Measurements from ENCODE around the gene FRAS1. TPM values are rescaled to one million over a fixed set of nuclear protein-coding genes. Genes with fewer than 3 reads are reported as not detected.

FRAS1 gene
- total RNA-seq, 4 donors from 2014 or later: 3.1 to 11.4 (median 6.7) TPM

- DNase-seq: no peak
- no peak for TF ChIP-seq CTCF (IDR thresholded peaks at IDR 0.05)
- Histone ChIP-seq H3K4me3 (no peak overlapping the region), H3K27ac (peak overlapping the region in 3 of 4 donors; percentile 63 to 80 (median 68)), H3K4me1 (peaks cover 0 to 27% (median 0%) of the 10 kb centered on the region in 3 donors), H3K36me3 (peaks cover 0 to 6% (median 0%) of the 10 kb centered on the region in 3 donors), H3K27me3 (no peaks in the 10 kb centered on the region), H3K9me3 (no peaks in the 10 kb centered on the region)
- intact Hi-C loops (cut with DNase I): no loop called here
- WGBS, 2 donors: 75 to 84% methylated on average over 4 of the region's 4 CpGs
Measured at GRCh38 chr4:78584863-78585547, 527.9 kb downstream of the FRAS1 start.

DNA sequence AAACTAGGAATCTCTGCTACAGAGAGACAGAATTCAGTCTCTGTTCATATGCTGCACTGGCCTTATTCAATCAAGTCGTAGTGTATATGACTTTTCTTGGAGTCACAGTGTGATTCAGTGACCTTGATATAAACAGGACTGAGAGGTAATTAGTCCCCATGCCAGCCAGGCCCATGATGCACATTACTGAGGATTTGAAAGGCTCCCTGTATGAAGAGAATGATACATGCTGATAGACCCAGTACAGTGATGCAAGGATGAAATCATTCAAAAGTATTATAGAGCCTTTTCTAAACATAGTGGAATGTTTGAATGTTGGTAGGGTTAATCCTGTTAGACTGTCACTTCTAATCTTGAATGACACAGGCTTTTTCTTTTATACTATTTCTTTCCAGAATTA is 528.5 kb downstream of the FRAS1 start:
- no peak for DNase-seq
- H3K27ac ChIP-seq: peak overlapping the region in 3 of 4 donors; percentile 63 to 80 (median 68)
- intact Hi-C loops (cut with DNase I): no loop called here
- WGBS, 2 donors: 7 to 33% methylated on average over 1 of the region's 1 CpG
- H3K9me3 ChIP-seq: no peaks in the 10 kb centered on the region
- peaks cover 0 to 28% (median 0%) of the 10 kb centered on the region in 3 donors for H3K4me1 ChIP-seq
- no peak overlapping the region for H3K4me3 ChIP-seq
- peaks cover 0 to 6% (median 0%) of the 10 kb centered on the region in 3 donors for H3K36me3 ChIP-seq
- no peaks in the 10 kb centered on the region for H3K27me3 ChIP-seq
- TF ChIP-seq CTCF (IDR thresholded peaks at IDR 0.05): no peak
- no peak for TF ChIP-seq POLR2A (IDR thresholded peaks at IDR 0.05)

GRCh38 chr4:78588894-78589545 is 531.9 kb downstream of the FRAS1 start:
- Histone ChIP-seq H3K4me1 (peaks cover 0 to 32% (median 0%) of the 10 kb centered on the region in 3 donors), H3K27me3 (no peaks in the 10 kb centered on the region), H3K9me3 (no peaks in the 10 kb centered on the region), H3K4me3 (no peak overlapping the region), H3K36me3 (peaks cover 0 to 6% (median 0%) of the 10 kb centered on the region in 3 donors), H3K27ac (no peak overlapping the region)
- WGBS, 2 donors: 55 to 58% methylated on average over 4 of the region's 4 CpGs
- DNase-seq: no peak
- TF ChIP-seq CTCF (IDR thresholded peaks at IDR 0.05) (no peak), POLR2A (IDR thresholded peaks at IDR 0.05) (no peak)
- intact Hi-C loops (cut with DNase I): no loop called here

GRCh38 chr4:78591404-78591803 is 534.3 kb downstream of the FRAS1 start:
- intact Hi-C loops (cut with DNase I): no loop called here
- no peak for DNase-seq
- TF ChIP-seq POLR2A (IDR thresholded peaks at IDR 0.05) (no peak), CTCF (IDR thresholded peaks at IDR 0.05) (no peak)
- Histone ChIP-seq H3K36me3 (peaks cover 0 to 10% (median 0%) of the 10 kb centered on the region in 3 donors), H3K27ac (peak overlapping the region in 3 of 4 donors; percentile 44 to 75 (median 61)), H3K4me1 (peaks cover 0 to 23% (median 0%) of the 10 kb centered on the region in 3 donors), H3K9me3 (no peaks in the 10 kb centered on the region), H3K4me3 (no peak overlapping the region), H3K27me3 (no peaks in the 10 kb centered on the region)
- WGBS, 2 donors: 69 to 70% methylated on average over 2 of the region's 2 CpGs

DNA sequence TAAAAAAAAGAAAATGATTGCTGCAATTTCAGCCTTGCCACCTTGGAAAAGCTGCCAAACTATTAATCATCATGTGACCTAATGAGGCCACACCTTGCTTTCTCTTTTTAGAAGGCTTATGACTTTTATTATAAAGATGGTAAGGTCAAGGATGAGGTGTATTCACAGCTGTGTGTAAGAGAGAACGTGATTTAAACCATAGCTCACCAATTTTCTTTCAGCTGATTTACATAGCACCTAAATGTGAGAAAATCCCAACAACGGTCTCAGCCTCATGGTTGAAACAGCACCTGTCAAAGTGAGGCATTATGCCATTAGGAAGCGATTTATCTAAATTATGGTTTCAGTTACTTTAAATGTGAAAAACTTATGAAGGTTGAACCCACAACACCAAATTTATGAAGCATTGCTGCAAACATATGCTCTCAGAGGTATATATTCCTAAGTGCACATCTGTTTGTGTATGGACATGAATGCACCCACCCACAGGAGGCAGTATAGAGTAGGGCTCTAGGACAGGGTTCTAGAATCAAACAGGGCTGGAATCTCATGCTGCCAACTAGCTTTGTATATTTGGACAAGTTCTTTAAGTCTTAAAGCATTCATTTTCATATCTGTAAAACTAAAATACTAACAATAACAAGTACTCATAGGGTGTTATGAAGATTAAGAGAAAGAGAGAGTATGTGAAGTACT is 535.1 kb downstream of the FRAS1 start:
- H3K4me1 ChIP-seq: peaks cover 0 to 23% (median 0%) of the 10 kb centered on the region in 3 donors
- H3K9me3 ChIP-seq: no peaks in the 10 kb centered on the region
- H3K4me3 ChIP-seq: no peak overlapping the region
- peaks cover 0 to 4% (median 0%) of the 10 kb centered on the region in 3 donors for H3K36me3 ChIP-seq
- DNase-seq: no peak
- peak overlapping the region; percentile 19 to 75 (median 56) for H3K27ac ChIP-seq
- H3K27me3 ChIP-seq: no peaks in the 10 kb centered on the region
- TF ChIP-seq CTCF (IDR thresholded peaks at IDR 0.05): peak in 4 of 6 experiments; percentile 5 to 38 (median 17)
- no peak for TF ChIP-seq POLR2A (IDR thresholded peaks at IDR 0.05)
- WGBS, 2 donors: 43 to 51% methylated on average over 3 of the region's 3 CpGs
- intact Hi-C loops (cut with DNase I): no loop called here
